HepG2 (cell line): Measurements from ENCODE around the gene EDEM3. TPM values are rescaled to one million over a fixed set of nuclear protein-coding genes. Genes with fewer than 3 reads are reported as not detected.

ENCODE experiments used
- ATAC-seq: fragments of 200-7000 bp; cut with Tn5 transposase; 3 replicates; pipeline ENCODE4 v1.9.1; 2020; ENCODE audit warnings: mild to moderate bottlenecking, moderate library complexity
- BruUV-seq: library from RNA; stranded (reverse); fragments of 400-500 nt; replicated peaks from 2 replicates; lab custom pipeline; 2021; lab: Mats Ljungman, UMichigan
- CTCF ChIA-PET: fragments of 300-600 bp; formaldehyde crosslinking; extraction: SDS; loops from one replicate; lab custom pipeline; 2021; ENCODE audit warnings: low total read pairs, inconsistent platforms, low intra/inter-chr PET ratio; lab: Yijun Ruan, JAX
- POLR2A ChIA-PET: fragments of 350-600 bp; sonication (Branson Sonifier 250); formaldehyde crosslinking; loops from one replicate; lab custom pipeline; 2020; ENCODE audit warnings: antibody characterized with exemption, inconsistent platforms; lab: Yijun Ruan, JAX
- DNase-seq: peaks from one replicate; pipeline ENCODE4 v3.0.0-alpha.2; 2015; ENCODE audit warnings: low spot score
- FAIRE-seq: peaks from 3 replicates; lab custom pipeline; 2011; peaks lifted over from hg19 to GRCh38; lab: Jason Lieb, UNC
- H2AFZ ChIP-seq: one replicate; pipeline ENCODE4 v1.6.1; 2011; ENCODE audit warnings: low read length, inconsistent platforms
- H3K27ac ChIP-seq: fragments of 300-600 bp; 3 replicates; pipeline ENCODE4 v1.8.0; 2011; ENCODE audit warnings: mixed run types, mild to moderate bottlenecking, mixed read lengths, low read length, inconsistent platforms; ENCODE audit not compliant: insufficient read depth; ENCODE audit errors: extremely low read length
- H3K27me3 ChIP-seq, 2 experiments: fragments of 200-600 bp in 1 of 2; 2 replicates in 1 of 2; 3 replicates in 1 of 2; pipeline versions ENCODE4 v1.6.0 to v1.8.0; 2011; ENCODE audit warnings: low read length in 2 of 2, mild to moderate bottlenecking in 2 of 2, moderate library complexity in 2 of 2, inconsistent platforms in 1 of 2; ENCODE audit not compliant: insufficient read depth in 2 of 2, control insufficient read depth in 1 of 2
- H3K36me3 ChIP-seq, 2 experiments: fragments of 200-600 bp in 1 of 2; replicated peaks in 1 of 2; 2 replicates in 1 of 2; 3 replicates in 1 of 2; pipeline versions ENCODE4 v1.5.1 to v1.8.0; 2011; ENCODE audit warnings: low read length in 2 of 2, inconsistent platforms in 1 of 2; ENCODE audit not compliant: insufficient read depth in 2 of 2, control insufficient read depth in 1 of 2
- H3K4me1 ChIP-seq: 2 replicates; pipeline ENCODE4 v1.5.1; 2012; ENCODE audit warnings: low read length, inconsistent platforms; ENCODE audit not compliant: insufficient read depth
- H3K4me2 ChIP-seq: 2 replicates; pipeline ENCODE4 v1.6.0; 2011; ENCODE audit warnings: low read depth, low read length, inconsistent platforms
- H3K4me3 ChIP-seq, 3 experiments: fragments of 200-600 bp in 1 of 3; sonication (generic), shearing (Covaris generic) in 1 of 3; replicated peaks in 1 of 3; 2 replicates each; pipeline ENCODE4 v1.5.1; 2011 to 2016; ENCODE audit warnings: low read length in 3 of 3, inconsistent platforms in 2 of 3, low read depth in 2 of 3, mild to moderate bottlenecking in 2 of 3, control low read depth in 1 of 3, mixed read lengths in 1 of 3; ENCODE audit not compliant: insufficient read depth in 1 of 3
- H3K79me2 ChIP-seq: one replicate; pipeline ENCODE4 v1.6.1; 2011; ENCODE audit warnings: low read length, inconsistent platforms; ENCODE audit not compliant: insufficient read depth
- H3K9ac ChIP-seq: 2 replicates; pipeline ENCODE4 v1.6.0; 2011; ENCODE audit warnings: mild to moderate bottlenecking, low read depth, low read length, inconsistent platforms; ENCODE audit not compliant: insufficient read depth
- H3K9me3 ChIP-seq: 2 replicates; pipeline ENCODE4 v1.5.1; 2012; ENCODE audit warnings: mild to moderate bottlenecking, low read length
- H4K20me1 ChIP-seq: 2 replicates; pipeline ENCODE4 v1.6.0; 2011; ENCODE audit warnings: inconsistent platforms, mild to moderate bottlenecking, low read length, moderate library complexity; ENCODE audit not compliant: insufficient read depth
- CAMTA2 ChIP-seq: sonication (generic); formaldehyde crosslinking; IDR thresholded peaks from 2 replicates; pipeline ENCODE4 v1.4.0; 2020; ENCODE audit warnings: mild to moderate bottlenecking, missing genetic modification reagents, borderline replicate concordance
- FOXC1 ChIP-seq: sonication (generic); formaldehyde crosslinking; IDR thresholded peaks from 2 replicates; pipeline ENCODE4 v1.8.0; 2022; ENCODE audit warnings: mild to moderate bottlenecking, missing genetic modification reagents, borderline replicate concordance
- GZF1 ChIP-seq: sonication (generic); formaldehyde crosslinking; IDR thresholded peaks from 2 replicates; pipeline ENCODE4 v1.5.1; 2020; ENCODE audit warnings: mild to moderate bottlenecking, missing genetic modification reagents
- MAFG ChIP-seq: sonication (generic); formaldehyde crosslinking; IDR thresholded peaks from 2 replicates; pipeline ENCODE4 v1.5.1; 2020; ENCODE audit warnings: mild to moderate bottlenecking, missing genetic modification reagents
- POGZ ChIP-seq: sonication (generic); formaldehyde crosslinking; IDR thresholded peaks from 2 replicates; pipeline ENCODE4 v1.4.0; 2020; ENCODE audit warnings: mild to moderate bottlenecking, missing genetic modification reagents
- RORA ChIP-seq: sonication (generic); formaldehyde crosslinking; IDR thresholded peaks from 2 replicates; pipeline ENCODE4 v1.5.0; 2020; ENCODE audit warnings: mild to moderate bottlenecking, missing genetic modification reagents, moderate library complexity
- TCF7 ChIP-seq: sonication (generic); IDR thresholded peaks from 2 replicates; pipeline ENCODE4 v1.6.1; 2016; ENCODE audit warnings: antibody characterized with exemption, low read depth
- ZFY ChIP-seq: sonication (generic); formaldehyde crosslinking; IDR thresholded peaks from 2 replicates; pipeline ENCODE4 v1.4.0; 2020; ENCODE audit warnings: missing genetic modification reagents
- WGBS: methylation state at CpG from one replicate; pipeline ENCODE4 v1.1.6; 2017; ENCODE audit warnings: low lambda C conversion rate; 5-methylcytosine and 5-hydroxymethylcytosine counted together
- in situ Hi-C: cut with HindIII; loops from 2 replicates; pipeline ENCODE4 v1.10.0; 2017; ENCODE audit warnings: low pct_unique_long_range_greater_than_20kb; ENCODE audit not compliant: extremely low pct_ligation_motif_present
- intact Hi-C: fragments of 100-400 bp; cut with micrococcal nuclease; formaldehyde crosslinking; loops from one replicate; pipeline ENCODE4 v1.10.0; 2022; ENCODE audit not compliant: unreplicated experiment
- polyA plus RNA-seq, 8 experiments: library from polyadenylated mRNA; depleted of rRNA in 3 of 8; stranded (reverse) in 7 of 8; unstranded in 1 of 8; fragments of >200 nt; fragmentation: Illumina TruSeq in 4 of 8; extraction: Trizol in 4 of 8; gene quantifications; 2 replicates each; pipeline versions ENCODE4 v1.2.1 to v1.2.3, GENCODE V29; 2011 to 2016; ENCODE audit warnings: low read depth in 4 of 8, missing spikeins in 1 of 8, mixed read lengths in 1 of 8; ENCODE audit not compliant: insufficient read depth in 1 of 8
- total RNA-seq, 5 experiments: library from RNA; depleted of rRNA; stranded (reverse); fragments of >200 nt; fragmentation: Illumina TruSeq; extraction: Trizol; gene quantifications; 2 replicates each; pipeline ENCODE4 v1.2.3, GENCODE V29; 2016; ENCODE audit warnings: low read depth in 1 of 5
- TF ChIP-seq, protein P1 (sequence below): sonication (generic); formaldehyde crosslinking; IDR thresholded peaks from 2 replicates; pipeline ENCODE4 v1.5.1; 2020; ENCODE audit warnings: mild to moderate bottlenecking, missing genetic modification reagents, moderate library complexity
- TF ChIP-seq, protein P2 (sequence below): sonication (generic); formaldehyde crosslinking; IDR thresholded peaks from 2 replicates; pipeline ENCODE4 v1.5.1; 2020; ENCODE audit warnings: mild to moderate bottlenecking, missing genetic modification reagents, moderate library complexity

The EDEM3 gene
- total and polyA plus RNA-seq, 2 of the 13 experiments (the other 11 are each of a cell fraction or from before 2014, with no cell fraction given): 13.1 to 18.2 TPM

DNA sequence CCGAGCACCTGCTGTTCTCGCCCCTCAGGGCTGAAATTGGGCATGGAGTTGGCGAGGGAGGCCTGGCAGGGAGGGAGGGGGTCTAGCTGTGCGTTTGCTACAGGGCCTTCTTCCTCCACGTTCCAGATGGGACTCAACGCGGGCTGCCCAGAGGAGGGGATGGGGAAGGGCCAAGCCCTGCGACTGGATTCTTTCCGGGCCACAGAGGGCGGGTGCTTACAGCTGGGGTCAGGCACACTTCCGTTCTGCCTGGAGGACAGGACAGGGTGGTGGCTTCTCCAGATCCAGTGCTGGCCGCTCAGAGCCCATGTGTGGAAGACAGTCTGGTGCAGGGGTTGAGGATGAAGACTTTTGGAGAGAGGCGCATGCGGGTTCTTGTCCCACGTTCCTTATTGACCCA, 90.0 kb downstream of the EDEM3 start (continued):
- TF ChIP-seq, protein P1, sequence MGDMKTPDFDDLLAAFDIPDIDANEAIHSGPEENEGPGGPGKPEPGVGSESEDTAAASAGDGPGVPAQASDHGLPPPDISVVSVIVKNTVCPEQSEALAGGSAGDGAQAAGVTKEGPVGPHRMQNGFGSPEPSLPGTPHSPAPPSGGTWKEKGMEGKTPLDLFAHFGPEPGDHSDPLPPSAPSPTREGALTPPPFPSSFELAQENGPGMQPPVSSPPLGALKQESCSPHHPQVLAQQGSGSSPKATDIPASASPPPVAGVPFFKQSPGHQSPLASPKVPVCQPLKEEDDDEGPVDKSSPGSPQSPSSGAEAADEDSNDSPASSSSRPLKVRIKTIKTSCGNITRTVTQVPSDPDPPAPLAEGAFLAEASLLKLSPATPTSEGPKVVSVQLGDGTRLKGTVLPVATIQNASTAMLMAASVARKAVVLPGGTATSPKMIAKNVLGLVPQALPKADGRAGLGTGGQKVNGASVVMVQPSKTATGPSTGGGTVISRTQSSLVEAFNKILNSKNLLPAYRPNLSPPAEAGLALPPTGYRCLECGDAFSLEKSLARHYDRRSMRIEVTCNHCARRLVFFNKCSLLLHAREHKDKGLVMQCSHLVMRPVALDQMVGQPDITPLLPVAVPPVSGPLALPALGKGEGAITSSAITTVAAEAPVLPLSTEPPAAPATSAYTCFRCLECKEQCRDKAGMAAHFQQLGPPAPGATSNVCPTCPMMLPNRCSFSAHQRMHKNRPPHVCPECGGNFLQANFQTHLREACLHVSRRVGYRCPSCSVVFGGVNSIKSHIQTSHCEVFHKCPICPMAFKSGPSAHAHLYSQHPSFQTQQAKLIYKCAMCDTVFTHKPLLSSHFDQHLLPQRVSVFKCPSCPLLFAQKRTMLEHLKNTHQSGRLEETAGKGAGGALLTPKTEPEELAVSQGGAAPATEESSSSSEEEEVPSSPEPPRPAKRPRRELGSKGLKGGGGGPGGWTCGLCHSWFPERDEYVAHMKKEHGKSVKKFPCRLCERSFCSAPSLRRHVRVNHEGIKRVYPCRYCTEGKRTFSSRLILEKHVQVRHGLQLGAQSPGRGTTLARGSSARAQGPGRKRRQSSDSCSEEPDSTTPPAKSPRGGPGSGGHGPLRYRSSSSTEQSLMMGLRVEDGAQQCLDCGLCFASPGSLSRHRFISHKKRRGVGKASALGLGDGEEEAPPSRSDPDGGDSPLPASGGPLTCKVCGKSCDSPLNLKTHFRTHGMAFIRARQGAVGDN (CRISPR knock-in tag): peak; percentile 11; the same call in 1 of the 2 replicates
- no peak for TF ChIP-seq POGZ (CRISPR knock-in tag)
- TF ChIP-seq, protein P2, sequence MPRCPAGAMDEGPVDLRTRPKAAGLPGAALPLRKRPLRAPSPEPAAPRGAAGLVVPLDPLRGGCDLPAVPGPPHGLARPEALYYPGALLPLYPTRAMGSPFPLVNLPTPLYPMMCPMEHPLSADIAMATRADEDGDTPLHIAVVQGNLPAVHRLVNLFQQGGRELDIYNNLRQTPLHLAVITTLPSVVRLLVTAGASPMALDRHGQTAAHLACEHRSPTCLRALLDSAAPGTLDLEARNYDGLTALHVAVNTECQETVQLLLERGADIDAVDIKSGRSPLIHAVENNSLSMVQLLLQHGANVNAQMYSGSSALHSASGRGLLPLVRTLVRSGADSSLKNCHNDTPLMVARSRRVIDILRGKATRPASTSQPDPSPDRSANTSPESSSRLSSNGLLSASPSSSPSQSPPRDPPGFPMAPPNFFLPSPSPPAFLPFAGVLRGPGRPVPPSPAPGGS (CRISPR knock-in tag): no peak
- TF ChIP-seq, all 625 proteins: peak for 3

DNA sequence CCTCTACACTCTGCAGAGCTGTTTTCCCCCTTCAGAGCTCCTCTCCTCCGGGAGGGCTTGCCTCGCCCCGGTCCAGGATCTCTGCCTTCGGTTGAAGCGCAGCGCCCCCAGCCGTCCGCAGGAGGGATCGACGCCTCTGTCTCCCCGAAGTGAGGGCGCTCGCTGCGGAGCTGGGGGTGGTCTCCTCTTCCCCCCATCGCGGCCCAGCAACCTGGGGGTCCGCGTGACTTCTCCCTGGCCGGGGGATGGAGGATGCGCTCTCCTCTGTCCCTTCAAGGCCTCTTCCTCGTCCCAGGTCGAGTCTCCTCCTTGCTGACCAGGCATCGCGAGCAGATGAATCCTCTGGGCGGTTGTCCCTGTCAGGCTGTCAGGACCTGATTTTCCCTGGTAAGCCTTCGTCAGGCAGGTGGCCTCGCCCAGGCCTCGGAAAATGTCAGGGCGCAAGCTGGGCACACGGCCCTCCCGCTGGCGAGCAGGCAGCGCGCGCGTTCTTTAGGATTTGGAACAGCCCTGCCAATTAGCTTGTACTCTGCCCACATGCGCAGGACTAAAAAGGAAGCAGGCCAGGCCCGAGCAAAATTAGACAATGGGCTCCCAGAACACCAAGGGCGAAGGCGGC, 90.5 kb downstream of the EDEM3 start:
- Histone ChIP-seq H3K79me2 (no peaks in the 10 kb centered on the region), H3K9me3 (no peaks in the 10 kb centered on the region), H2AFZ (no peak overlapping the region), H4K20me1 (no peaks in the 10 kb centered on the region), H3K27me3 (peaks cover 0 to 8% of the 10 kb centered on the region in 2 experiments; a peak in 1 of 5 replicates), H3K4me3 (peak overlapping the region in 1 of 3 experiments; percentile 48; a peak in 1 of 6 replicates), H3K9ac (no peak overlapping the region), H3K27ac (no peak overlapping the region), H3K4me1 (no peaks in the 10 kb centered on the region; the same call in 1 of the 2 replicates), H3K36me3 (no peaks in the 10 kb centered on the region), H3K4me2 (peak overlapping the region; percentile 66)
- ChIA-PET CTCF (interaction anchor here (1.6 kb wide), 1 partner anchor 589 kb away, joined by 7 read pairs; no protein-coding TSS in a partner anchor), POLR2A (no interaction called here)
- no TSS peak for BruUV-seq
- in situ Hi-C loops (loop anchor here (25.0 kb wide), 1 partner anchor 577 kb away; no protein-coding TSS in a partner anchor), intact Hi-C loops (loop anchor here (1.0 kb wide), 1 partner anchor 589 kb away; no protein-coding TSS in a partner anchor)
- WGBS: 33% methylated on average over 17 of the region's 40 CpGs
- DNase-seq (peak; percentile 19), ATAC-seq (peak; percentile 97), FAIRE-seq (no peak)
- TF ChIP-seq TCF7 (no peak), FOXC1 (CRISPR knock-in tag) (peak; percentile 35; the same call in 1 of the 2 replicates), GZF1 (no peak), RORA (CRISPR knock-in tag) (no peak), MAFG (CRISPR knock-in tag) (no peak), CAMTA2 (CRISPR knock-in tag) (no peak), ZFY (CRISPR knock-in tag) (0 out of 2 replicates have a peak, but pooled peaks have one; percentile 29)
- TF ChIP-seq, protein P1 (CRISPR knock-in tag): peak; percentile 52
